HEK293 (cell line): ENCODE data around the gene ABL2.

Experiments
- CTCF ChIA-PET: fragments of 350-600 bp; formaldehyde crosslinking; extraction: SDS; loops from one replicate; lab custom pipeline; 2021; ENCODE audit warnings: antibody characterized with exemption; lab: Yijun Ruan, JAX
- POLR2A ChIA-PET: fragments of 300-600 bp; formaldehyde crosslinking; extraction: SDS; loops from one replicate; lab custom pipeline; 2020; ENCODE audit warnings: antibody characterized with exemption, inconsistent platforms; lab: Yijun Ruan, JAX
- H3K27ac ChIP-seq: fragments of 200-500 bp; sonication (Bioruptor generic); 2 replicates; pipeline ENCODE4 v1.5.1; 2014; ENCODE audit warnings: low read depth, low read length, control low read depth, inconsistent platforms; ENCODE audit errors: extremely low read depth
- H3K36me3 ChIP-seq, 2 experiments: fragments of 200-500 bp in 1 of 2; sonication (Bioruptor generic) in 1 of 2; 1 replicate in 1 of 2; 2 replicates in 1 of 2; pipeline ENCODE4 v1.5.1; 2014 to 2017; ENCODE audit warnings: inconsistent platforms in 2 of 2, low read length in 2 of 2; ENCODE audit not compliant: control insufficient read depth in 2 of 2, insufficient read depth in 1 of 2
- H3K4me1 ChIP-seq: fragments of 200-500 bp; sonication (Bioruptor generic); 2 replicates; pipeline ENCODE4 v1.5.1; 2014; ENCODE audit warnings: mild to moderate bottlenecking, low read length, inconsistent platforms; ENCODE audit not compliant: control insufficient read depth, insufficient read depth
- H3K4me3 ChIP-seq: 2 replicates; pipeline ENCODE4 v1.5.1; 2011; ENCODE audit warnings: low read depth, mild to moderate bottlenecking, control low read depth, low read length, moderate library complexity
- H3K9me3 ChIP-seq: fragments of 200-500 bp; sonication (Bioruptor generic); 2 replicates; pipeline ENCODE4 v1.5.1; 2014; ENCODE audit warnings: low read depth, low read length, inconsistent platforms; ENCODE audit not compliant: control insufficient read depth, insufficient read depth
- MEIS1 ChIP-seq: sonication (generic); formaldehyde crosslinking; IDR thresholded peaks from 2 replicates; pipeline ENCODE4 v1.8.1; 2022; ENCODE audit warnings: missing genetic modification reagents, mild to moderate bottlenecking, borderline replicate concordance
- SALL2 ChIP-seq: fragments of 450-650 bp; formaldehyde crosslinking; IDR thresholded peaks from 2 replicates; pipeline ENCODE4 v1.5.0; 2017; ENCODE audit warnings: missing biosample characterization, mild to moderate bottlenecking, missing genetic modification characterization, borderline replicate concordance
- TCF7L2 ChIP-seq: IDR thresholded peaks from 2 replicates; pipeline ENCODE4 v1.6.1; 2011; ENCODE audit warnings: low read depth, mild to moderate bottlenecking, inconsistent platforms, low read length, moderate library complexity, borderline replicate concordance
- YY1 ChIP-seq: fragments of 450-650 bp; formaldehyde crosslinking; IDR thresholded peaks from 2 replicates; pipeline ENCODE4 v1.5.1; 2018; ENCODE audit warnings: missing biosample characterization, missing genetic modification characterization
- ZBTB48 ChIP-seq: fragments of 450-650 bp; formaldehyde crosslinking; IDR thresholded peaks from 2 replicates; pipeline ENCODE4 v1.5.1; 2016; ENCODE audit warnings: missing biosample characterization, missing genetic modification characterization
- ZFHX2 ChIP-seq: fragments of 450-650 bp; formaldehyde crosslinking; conservative IDR thresholded peaks from 2 replicates; pipeline ENCODE4 v1.5.1; 2016; ENCODE audit warnings: missing biosample characterization, missing genetic modification characterization
- ZFP41 ChIP-seq: fragments of 450-650 bp; formaldehyde crosslinking; IDR thresholded peaks from 2 replicates; pipeline ENCODE4 v1.5.1; 2016; ENCODE audit warnings: missing biosample characterization, missing genetic modification characterization, borderline replicate concordance
- ZNF114 ChIP-seq: fragments of 450-650 bp; formaldehyde crosslinking; IDR thresholded peaks from 2 replicates; pipeline ENCODE4 v1.5.0; 2017; ENCODE audit warnings: missing biosample characterization, missing genetic modification characterization
- ZNF138 ChIP-seq: fragments of 450-650 bp; formaldehyde crosslinking; IDR thresholded peaks from 2 replicates; pipeline ENCODE4 v1.5.1; 2016; ENCODE audit warnings: missing biosample characterization, missing genetic modification characterization, borderline replicate concordance
- ZNF140 ChIP-seq: fragments of 450-650 bp; formaldehyde crosslinking; IDR thresholded peaks from 2 replicates; pipeline ENCODE4 v1.5.1; 2016; ENCODE audit warnings: missing biosample characterization, missing genetic modification characterization
- ZNF174 ChIP-seq: fragments of 450-650 bp; formaldehyde crosslinking; IDR thresholded peaks from 2 replicates; pipeline ENCODE4 v1.5.0; 2017; ENCODE audit warnings: missing biosample characterization, mild to moderate bottlenecking, missing genetic modification characterization
- ZNF214 ChIP-seq: fragments of 450-650 bp; formaldehyde crosslinking; IDR thresholded peaks from 2 replicates; pipeline ENCODE4 v1.5.1; 2017; ENCODE audit warnings: missing biosample characterization, mild to moderate bottlenecking, missing genetic modification characterization, borderline replicate concordance
- ZNF324 ChIP-seq: fragments of 450-650 bp; formaldehyde crosslinking; IDR thresholded peaks from 2 replicates; pipeline ENCODE4 v1.5.1; 2016; ENCODE audit warnings: missing biosample characterization, missing genetic modification characterization
- ZNF341 ChIP-seq: fragments of 450-650 bp; formaldehyde crosslinking; IDR thresholded peaks from 2 replicates; pipeline ENCODE4; 2016; ENCODE audit warnings: low read depth, missing biosample characterization, missing genetic modification characterization
- ZNF488 ChIP-seq: fragments of 450-650 bp; formaldehyde crosslinking; IDR thresholded peaks from 2 replicates; pipeline ENCODE4 v1.5.1; 2016; ENCODE audit warnings: missing biosample characterization, missing genetic modification characterization
- ZNF544 ChIP-seq: fragments of 450-650 bp; formaldehyde crosslinking; IDR thresholded peaks from 2 replicates; pipeline ENCODE4 v1.5.0; 2017; ENCODE audit warnings: missing biosample characterization, missing genetic modification characterization
- ZNF660 ChIP-seq: fragments of 450-650 bp; IDR thresholded peaks from 2 replicates; pipeline ENCODE4 v1.5.1; 2018; ENCODE audit warnings: missing biosample characterization, mild to moderate bottlenecking, missing genetic modification characterization
- ZNF776 ChIP-seq: fragments of 450-650 bp; formaldehyde crosslinking; IDR thresholded peaks from 2 replicates; pipeline ENCODE4 v1.5.0; 2017; ENCODE audit warnings: missing biosample characterization, missing genetic modification characterization, borderline replicate concordance
- ZNF837 ChIP-seq: fragments of 450-650 bp; formaldehyde crosslinking; IDR thresholded peaks from 2 replicates; pipeline ENCODE4 v1.5.1; 2016; ENCODE audit warnings: missing biosample characterization, missing genetic modification characterization
- TF ChIP-seq, protein P1 (sequence below): fragments of 450-650 bp; formaldehyde crosslinking; IDR thresholded peaks from 2 replicates; pipeline ENCODE4 v1.5.1; 2016; ENCODE audit warnings: missing biosample characterization, missing genetic modification characterization
- TF ChIP-seq, protein P2 (sequence below): fragments of 450-650 bp; IDR thresholded peaks from 2 replicates; pipeline ENCODE4 v1.5.1; 2018; ENCODE audit warnings: missing biosample characterization, mild to moderate bottlenecking, missing genetic modification characterization
- TF ChIP-seq, protein P3 (sequence below): fragments of 450-650 bp; formaldehyde crosslinking; IDR thresholded peaks from 2 replicates; pipeline ENCODE4 v1.5.1; 2016; ENCODE audit warnings: missing biosample characterization, missing genetic modification characterization

ABL2 gene

GRCh38 chr1:179208681-179209477 is 20.6 kb downstream of the ABL2 start (continued):
- TF ChIP-seq, protein P1, sequence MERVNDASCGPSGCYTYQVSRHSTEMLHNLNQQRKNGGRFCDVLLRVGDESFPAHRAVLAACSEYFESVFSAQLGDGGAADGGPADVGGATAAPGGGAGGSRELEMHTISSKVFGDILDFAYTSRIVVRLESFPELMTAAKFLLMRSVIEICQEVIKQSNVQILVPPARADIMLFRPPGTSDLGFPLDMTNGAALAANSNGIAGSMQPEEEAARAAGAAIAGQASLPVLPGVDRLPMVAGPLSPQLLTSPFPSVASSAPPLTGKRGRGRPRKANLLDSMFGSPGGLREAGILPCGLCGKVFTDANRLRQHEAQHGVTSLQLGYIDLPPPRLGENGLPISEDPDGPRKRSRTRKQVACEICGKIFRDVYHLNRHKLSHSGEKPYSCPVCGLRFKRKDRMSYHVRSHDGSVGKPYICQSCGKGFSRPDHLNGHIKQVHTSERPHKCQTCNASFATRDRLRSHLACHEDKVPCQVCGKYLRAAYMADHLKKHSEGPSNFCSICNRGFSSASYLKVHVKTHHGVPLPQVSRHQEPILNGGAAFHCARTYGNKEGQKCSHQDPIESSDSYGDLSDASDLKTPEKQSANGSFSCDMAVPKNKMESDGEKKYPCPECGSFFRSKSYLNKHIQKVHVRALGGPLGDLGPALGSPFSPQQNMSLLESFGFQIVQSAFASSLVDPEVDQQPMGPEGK (tag by site-specific recombination): 0 out of 2 replicates have a peak, but pooled peaks have one; percentile 22
- TF ChIP-seq ZNF660 (tag by site-specific recombination): no peak
- TF ChIP-seq ZNF776 (tag by site-specific recombination): no peak
- TF ChIP-seq ZNF341: no peak
- TF ChIP-seq, protein P2, sequence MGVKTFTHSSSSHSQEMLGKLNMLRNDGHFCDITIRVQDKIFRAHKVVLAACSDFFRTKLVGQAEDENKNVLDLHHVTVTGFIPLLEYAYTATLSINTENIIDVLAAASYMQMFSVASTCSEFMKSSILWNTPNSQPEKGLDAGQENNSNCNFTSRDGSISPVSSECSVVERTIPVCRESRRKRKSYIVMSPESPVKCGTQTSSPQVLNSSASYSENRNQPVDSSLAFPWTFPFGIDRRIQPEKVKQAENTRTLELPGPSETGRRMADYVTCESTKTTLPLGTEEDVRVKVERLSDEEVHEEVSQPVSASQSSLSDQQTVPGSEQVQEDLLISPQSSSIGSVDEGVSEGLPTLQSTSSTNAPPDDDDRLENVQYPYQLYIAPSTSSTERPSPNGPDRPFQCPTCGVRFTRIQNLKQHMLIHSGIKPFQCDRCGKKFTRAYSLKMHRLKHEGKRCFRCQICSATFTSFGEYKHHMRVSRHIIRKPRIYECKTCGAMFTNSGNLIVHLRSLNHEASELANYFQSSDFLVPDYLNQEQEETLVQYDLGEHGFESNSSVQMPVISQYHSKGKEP: no peak

- H3K4me1 ChIP-seq: peaks cover 10% of the 10 kb centered on the region; the same call in 1 of the 2 replicates
- CTCF ChIA-PET: interaction anchor here (0.7 to 1.2 kb wide), 3 partner anchors 86 to 665 kb away, joined by 3 to 6 read pairs (median 3); no protein-coding TSS in a partner anchor
- TF ChIP-seq ZNF174 (tag by site-specific recombination): no peak
- no peak for TF ChIP-seq ZNF544 (tag by site-specific recombination)
- TF ChIP-seq MEIS1: no peak
- no peak for TF ChIP-seq ZNF214 (tag by site-specific recombination)
- no peak for TF ChIP-seq ZBTB48
- no peak for TF ChIP-seq ZNF488
- no peak for TF ChIP-seq YY1 (tag by site-specific recombination)
- TF ChIP-seq TCF7L2: no peak
- no peak for TF ChIP-seq ZNF324 (tag by site-specific recombination)
- TF ChIP-seq ZNF140 (tag by site-specific recombination): no peak
- no peak for TF ChIP-seq ZNF114 (tag by site-specific recombination)
- TF ChIP-seq SALL2 (tag by site-specific recombination): no peak
- no peak for TF ChIP-seq ZNF138 (tag by site-specific recombination)
- TF ChIP-seq ZFHX2: no peak
- TF ChIP-seq ZNF837 (tag by site-specific recombination): no peak
- TF ChIP-seq, protein P3, sequence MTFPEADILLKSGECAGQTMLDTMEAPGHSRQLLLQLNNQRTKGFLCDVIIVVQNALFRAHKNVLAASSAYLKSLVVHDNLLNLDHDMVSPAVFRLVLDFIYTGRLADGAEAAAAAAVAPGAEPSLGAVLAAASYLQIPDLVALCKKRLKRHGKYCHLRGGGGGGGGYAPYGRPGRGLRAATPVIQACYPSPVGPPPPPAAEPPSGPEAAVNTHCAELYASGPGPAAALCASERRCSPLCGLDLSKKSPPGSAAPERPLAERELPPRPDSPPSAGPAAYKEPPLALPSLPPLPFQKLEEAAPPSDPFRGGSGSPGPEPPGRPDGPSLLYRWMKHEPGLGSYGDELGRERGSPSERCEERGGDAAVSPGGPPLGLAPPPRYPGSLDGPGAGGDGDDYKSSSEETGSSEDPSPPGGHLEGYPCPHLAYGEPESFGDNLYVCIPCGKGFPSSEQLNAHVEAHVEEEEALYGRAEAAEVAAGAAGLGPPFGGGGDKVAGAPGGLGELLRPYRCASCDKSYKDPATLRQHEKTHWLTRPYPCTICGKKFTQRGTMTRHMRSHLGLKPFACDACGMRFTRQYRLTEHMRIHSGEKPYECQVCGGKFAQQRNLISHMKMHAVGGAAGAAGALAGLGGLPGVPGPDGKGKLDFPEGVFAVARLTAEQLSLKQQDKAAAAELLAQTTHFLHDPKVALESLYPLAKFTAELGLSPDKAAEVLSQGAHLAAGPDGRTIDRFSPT (tag by site-specific recombination): no peak
- TF ChIP-seq ZFP41 (tag by site-specific recombination): no peak
- TF ChIP-seq, all 188 proteins: peak for 0
- Histone ChIP-seq H3K36me3 (no peaks in the 10 kb centered on the region), H3K9me3 (no peaks in the 10 kb centered on the region), H3K27ac (no peak overlapping the region), H3K4me3 (no peak overlapping the region)
- POLR2A ChIA-PET: no interaction called here
These were observed 22.7 kb downstream of the ABL2 start for GRCh38 chr1:179206812-179207211.
